SK-N-SH treated with all-trans-retinoic acid at 6 μM for 48 hours (cell line): ENCODE measurements around the gene ABCC9.

Experiments
- BACH2 ChIP-seq: fragments of 250-450 bp; sonication (Bioruptor Pico); IDR thresholded peaks from 2 replicates; pipeline ENCODE4 v1.9.0; 2021; ENCODE audit warnings: mild to moderate bottlenecking, borderline replicate concordance
- PATZ1 ChIP-seq: fragments of 250-450 bp; sonication (Bioruptor Pico); IDR thresholded peaks from 2 replicates; pipeline ENCODE4 v1.8.0; 2020; ENCODE audit warnings: mild to moderate bottlenecking, moderate library complexity, borderline replicate concordance
- POU6F1 ChIP-seq: fragments of 250-450 bp; sonication (Bioruptor Pico); IDR thresholded peaks from 2 replicates; pipeline ENCODE4 v1.8.0; 2021; ENCODE audit warnings: low read depth, mild to moderate bottlenecking, moderate library complexity, borderline replicate concordance
- ZFP30 ChIP-seq: fragments of 450-650 bp; formaldehyde crosslinking; IDR thresholded peaks from 2 replicates; pipeline ENCODE4 v1.5.0; 2022; ENCODE audit warnings: mild to moderate bottlenecking, moderate library complexity
- ZNF565 ChIP-seq: fragments of 450-650 bp; formaldehyde crosslinking; conservative IDR thresholded peaks from 2 replicates; pipeline ENCODE4 v1.5.0; 2020; ENCODE audit warnings: low read depth, mild to moderate bottlenecking, moderate library complexity

- TF ChIP-seq ZFP30 (CRISPR knock-in tag), result no peak
- no peak for TF ChIP-seq BACH2 (CRISPR knock-in tag)
- no peak for TF ChIP-seq ZNF565
- no peak for TF ChIP-seq POU6F1
- no peak for TF ChIP-seq PATZ1 (CRISPR knock-in tag)
Observed at GRCh38 chr12:21786041-21786531, 155.1 kb downstream of the ABCC9 start.
